ENCODE data around the gene TMEM120B. TPM values are rescaled to one million over a fixed set of nuclear protein-coding genes. Genes with fewer than 3 reads are reported as not detected.
A peak's percentile ranks its signal among the peaks of the same experiment; 100 is the strongest.

Gene TMEM120B
- total and polyA plus RNA-seq, 2 of the 13 experiments (the other 11 are each of a cell fraction or from before 2014, with no cell fraction given), result 7.1 to 12.9 TPM

DNA sequence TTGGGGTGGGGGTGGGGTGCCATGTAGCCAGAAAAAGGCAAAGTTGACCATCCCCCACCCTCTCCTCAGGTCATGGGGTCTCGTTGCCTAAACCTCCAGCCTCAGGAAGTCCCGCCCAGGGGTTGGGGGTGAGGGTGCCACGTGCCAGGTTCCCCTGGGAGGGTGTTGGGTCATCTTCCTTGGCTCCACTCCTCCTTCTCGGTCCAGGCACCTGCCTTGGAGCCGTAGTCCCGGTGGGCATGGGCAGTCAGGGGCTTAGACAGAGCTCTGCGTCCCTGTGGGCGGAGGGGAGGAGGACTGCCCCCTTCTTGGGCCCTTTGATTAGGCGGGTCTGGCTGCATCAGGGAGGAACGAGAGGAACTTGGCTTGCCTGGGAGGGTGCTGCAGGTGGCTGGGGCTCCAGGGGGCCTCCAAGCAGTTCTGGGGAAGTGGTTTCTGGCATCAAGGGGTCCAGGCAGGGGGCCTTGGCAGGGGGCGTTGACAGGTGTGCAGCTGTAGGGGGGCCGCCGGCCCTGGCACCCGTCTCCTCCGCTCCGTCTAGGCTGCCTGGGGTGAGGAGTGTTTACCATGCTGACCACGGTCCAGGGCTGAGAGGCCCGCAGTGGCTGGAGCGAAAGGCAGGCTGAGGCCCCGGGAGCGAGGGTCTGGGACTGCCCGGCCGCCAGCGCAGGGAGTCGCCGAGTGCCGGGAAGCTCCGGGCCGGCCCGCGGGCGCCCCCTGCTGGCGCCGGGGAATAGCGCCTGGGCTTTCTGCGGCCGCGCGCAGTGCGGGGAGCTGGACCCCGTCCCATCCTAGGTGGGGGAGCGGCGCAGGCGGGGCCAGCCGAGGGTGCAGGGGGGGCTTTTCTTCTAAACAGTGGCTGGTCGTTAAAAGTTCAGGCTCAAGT, 99.1 kb downstream of the TMEM120B start (continued):
- TF ChIP-seq NFATC3 (CRISPR knock-in tag; IDR thresholded peaks at IDR 0.05) (no peak), ZNF24 (IDR thresholded peaks at IDR 0.05) (no peak), TMF1 (CRISPR knock-in tag; IDR thresholded peaks at IDR 0.05; ENCODE audit: low read depth) (peak; percentile 53; the same call in 1 of the 2 replicates), HMGA1 (CRISPR knock-in tag; conservative IDR thresholded peaks at IDR 0.05) (no peak), ZFYVE20 (CRISPR knock-in tag; IDR thresholded peaks at IDR 0.05; ENCODE audit: borderline replicate concordance, low read depth) (no peak), TCF7 (IDR thresholded peaks at IDR 0.05; ENCODE audit: low read depth) (no peak), ZMYM2 (CRISPR knock-in tag; IDR thresholded peaks at IDR 0.05) (no peak), POGZ (CRISPR knock-in tag; IDR thresholded peaks at IDR 0.05) (no peak), ZNF44 (CRISPR knock-in tag; IDR thresholded peaks at IDR 0.05) (no peak), ZNF878 (CRISPR knock-in tag; IDR thresholded peaks at IDR 0.05) (no peak), ZNF615 (CRISPR knock-in tag; IDR thresholded peaks at IDR 0.05; ENCODE audit: borderline replicate concordance) (no peak), ZNF776 (CRISPR knock-in tag; IDR thresholded peaks at IDR 0.05) (no peak), MTA1 (CRISPR knock-in tag; IDR thresholded peaks at IDR 0.05; ENCODE audit: borderline replicate concordance) (no peak)
- TF ChIP-seq, protein P1, sequence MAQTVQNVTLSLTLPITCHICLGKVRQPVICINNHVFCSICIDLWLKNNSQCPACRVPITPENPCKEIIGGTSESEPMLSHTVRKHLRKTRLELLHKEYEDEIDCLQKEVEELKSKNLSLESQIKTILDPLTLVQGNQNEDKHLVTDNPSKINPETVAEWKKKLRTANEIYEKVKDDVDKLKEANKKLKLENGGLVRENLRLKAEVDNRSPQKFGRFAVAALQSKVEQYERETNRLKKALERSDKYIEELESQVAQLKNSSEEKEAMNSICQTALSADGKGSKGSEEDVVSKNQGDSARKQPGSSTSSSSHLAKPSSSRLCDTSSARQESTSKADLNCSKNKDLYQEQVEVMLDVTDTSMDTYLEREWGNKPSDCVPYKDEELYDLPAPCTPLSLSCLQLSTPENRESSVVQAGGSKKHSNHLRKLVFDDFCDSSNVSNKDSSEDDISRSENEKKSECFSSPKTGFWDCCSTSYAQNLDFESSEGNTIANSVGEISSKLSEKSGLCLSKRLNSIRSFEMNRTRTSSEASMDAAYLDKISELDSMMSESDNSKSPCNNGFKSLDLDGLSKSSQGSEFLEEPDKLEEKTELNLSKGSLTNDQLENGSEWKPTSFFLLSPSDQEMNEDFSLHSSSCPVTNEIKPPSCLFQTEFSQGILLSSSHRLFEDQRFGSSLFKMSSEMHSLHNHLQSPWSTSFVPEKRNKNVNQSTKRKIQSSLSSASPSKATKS (CRISPR knock-in tag; IDR thresholded peaks at IDR 0.05), result no peak
- TF ChIP-seq, protein P2, sequence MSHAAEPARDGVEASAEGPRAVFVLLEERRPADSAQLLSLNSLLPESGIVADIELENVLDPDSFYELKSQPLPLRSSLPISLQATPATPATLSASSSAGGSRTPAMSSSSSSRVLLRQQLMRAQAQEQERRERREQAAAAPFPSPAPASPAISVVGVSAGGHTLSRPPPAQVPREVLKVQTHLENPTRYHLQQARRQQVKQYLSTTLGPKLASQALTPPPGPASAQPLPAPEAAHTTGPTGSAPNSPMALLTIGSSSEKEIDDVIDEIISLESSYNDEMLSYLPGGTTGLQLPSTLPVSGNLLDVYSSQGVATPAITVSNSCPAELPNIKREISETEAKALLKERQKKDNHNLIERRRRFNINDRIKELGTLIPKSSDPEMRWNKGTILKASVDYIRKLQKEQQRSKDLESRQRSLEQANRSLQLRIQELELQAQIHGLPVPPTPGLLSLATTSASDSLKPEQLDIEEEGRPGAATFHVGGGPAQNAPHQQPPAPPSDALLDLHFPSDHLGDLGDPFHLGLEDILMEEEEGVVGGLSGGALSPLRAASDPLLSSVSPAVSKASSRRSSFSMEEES (CRISPR knock-in tag; IDR thresholded peaks at IDR 0.05), result no peak
- TF ChIP-seq, protein P3, sequence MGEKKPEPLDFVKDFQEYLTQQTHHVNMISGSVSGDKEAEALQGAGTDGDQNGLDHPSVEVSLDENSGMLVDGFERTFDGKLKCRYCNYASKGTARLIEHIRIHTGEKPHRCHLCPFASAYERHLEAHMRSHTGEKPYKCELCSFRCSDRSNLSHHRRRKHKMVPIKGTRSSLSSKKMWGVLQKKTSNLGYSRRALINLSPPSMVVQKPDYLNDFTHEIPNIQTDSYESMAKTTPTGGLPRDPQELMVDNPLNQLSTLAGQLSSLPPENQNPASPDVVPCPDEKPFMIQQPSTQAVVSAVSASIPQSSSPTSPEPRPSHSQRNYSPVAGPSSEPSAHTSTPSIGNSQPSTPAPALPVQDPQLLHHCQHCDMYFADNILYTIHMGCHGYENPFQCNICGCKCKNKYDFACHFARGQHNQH (CRISPR knock-in tag; IDR thresholded peaks at IDR 0.05), result no peak; the same call in 1 of the 2 replicates
- TF ChIP-seq, protein P4, sequence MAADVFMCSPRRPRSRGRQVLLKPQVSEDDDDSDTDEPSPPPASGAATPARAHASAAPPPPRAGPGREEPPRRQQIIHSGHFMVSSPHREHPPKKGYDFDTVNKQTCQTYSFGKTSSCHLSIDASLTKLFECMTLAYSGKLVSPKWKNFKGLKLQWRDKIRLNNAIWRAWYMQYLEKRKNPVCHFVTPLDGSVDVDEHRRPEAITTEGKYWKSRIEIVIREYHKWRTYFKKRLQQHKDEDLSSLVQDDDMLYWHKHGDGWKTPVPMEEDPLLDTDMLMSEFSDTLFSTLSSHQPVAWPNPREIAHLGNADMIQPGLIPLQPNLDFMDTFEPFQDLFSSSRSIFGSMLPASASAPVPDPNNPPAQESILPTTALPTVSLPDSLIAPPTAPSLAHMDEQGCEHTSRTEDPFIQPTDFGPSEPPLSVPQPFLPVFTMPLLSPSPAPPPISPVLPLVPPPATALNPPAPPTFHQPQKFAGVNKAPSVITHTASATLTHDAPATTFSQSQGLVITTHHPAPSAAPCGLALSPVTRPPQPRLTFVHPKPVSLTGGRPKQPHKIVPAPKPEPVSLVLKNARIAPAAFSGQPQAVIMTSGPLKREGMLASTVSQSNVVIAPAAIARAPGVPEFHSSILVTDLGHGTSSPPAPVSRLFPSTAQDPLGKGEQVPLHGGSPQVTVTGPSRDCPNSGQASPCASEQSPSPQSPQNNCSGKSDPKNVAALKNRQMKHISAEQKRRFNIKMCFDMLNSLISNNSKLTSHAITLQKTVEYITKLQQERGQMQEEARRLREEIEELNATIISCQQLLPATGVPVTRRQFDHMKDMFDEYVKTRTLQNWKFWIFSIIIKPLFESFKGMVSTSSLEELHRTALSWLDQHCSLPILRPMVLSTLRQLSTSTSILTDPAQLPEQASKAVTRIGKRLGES (CRISPR knock-in tag; IDR thresholded peaks at IDR 0.05; ENCODE audit: borderline replicate concordance), result no peak
- TF ChIP-seq, protein P5, sequence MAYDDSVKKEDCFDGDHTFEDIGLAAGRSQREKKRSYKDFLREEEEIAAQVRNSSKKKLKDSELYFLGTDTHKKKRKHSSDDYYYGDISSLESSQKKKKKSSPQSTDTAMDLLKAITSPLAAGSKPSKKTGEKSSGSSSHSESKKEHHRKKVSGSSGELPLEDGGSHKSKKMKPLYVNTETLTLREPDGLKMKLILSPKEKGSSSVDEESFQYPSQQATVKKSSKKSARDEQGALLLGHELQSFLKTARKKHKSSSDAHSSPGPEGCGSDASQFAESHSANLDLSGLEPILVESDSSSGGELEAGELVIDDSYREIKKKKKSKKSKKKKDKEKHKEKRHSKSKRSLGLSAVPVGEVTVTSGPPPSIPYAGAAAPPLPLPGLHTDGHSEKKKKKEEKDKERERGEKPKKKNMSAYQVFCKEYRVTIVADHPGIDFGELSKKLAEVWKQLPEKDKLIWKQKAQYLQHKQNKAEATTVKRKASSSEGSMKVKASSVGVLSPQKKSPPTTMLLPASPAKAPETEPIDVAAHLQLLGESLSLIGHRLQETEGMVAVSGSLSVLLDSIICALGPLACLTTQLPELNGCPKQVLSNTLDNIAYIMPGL (CRISPR knock-in tag; IDR thresholded peaks at IDR 0.05; ENCODE audit: borderline replicate concordance in 1 of 2, low read depth in 1 of 2), result peak; percentile 75 to 92; a peak in 3 of 4 replicates
